Panc1 (cell line): ENCODE measurements around the gene CDRT4.

Experiments used
- CTCF ChIP-seq: fragments of 450-650 bp; IDR thresholded peaks from 2 replicates; pipeline ENCODE4 v1.5.1; 2017; ENCODE audit warnings: mild to moderate bottlenecking
- POLR2AphosphoS5 ChIP-seq: IDR thresholded peaks from 2 replicates; pipeline ENCODE4 v1.6.1; 2012; ENCODE audit warnings: mild to moderate bottlenecking, low read depth, low read length, moderate library complexity
- REST ChIP-seq, 2 experiments: IDR thresholded peaks; 2 replicates each; pipeline ENCODE4 v1.6.1; 2011 to 2012; ENCODE audit warnings: low read depth in 2 of 2, control low read depth in 1 of 2, low read length in 1 of 2, mild to moderate bottlenecking in 1 of 2, moderate library complexity in 1 of 2; ENCODE audit not compliant: insufficient read depth in 1 of 2
- TCF7L2 ChIP-seq: IDR thresholded peaks from 2 replicates; pipeline ENCODE4 v1.6.1; 2011; ENCODE audit warnings: mild to moderate bottlenecking, low read depth, low read length, inconsistent platforms

GRCh38 chr17:15510361-15510760, 42.9 kb upstream of the CDRT4 start:
- no peak for TF ChIP-seq CTCF
- TF ChIP-seq POLR2AphosphoS5 = no peak
- TF ChIP-seq TCF7L2 = no peak
- no peak for TF ChIP-seq REST (IDR thresholded peaks at IDR 0.05; ENCODE audit: insufficient read depth in 1 of 2, low read depth in 2 of 2, low read length in 1 of 2)
